Stimulated activated naive CD4-positive, alpha-beta T cell treated with Interleukin-2 at 50 U/mL for 16 hours (primary cell): ENCODE measurements around the gene USB1.
"Not testable (repeated sequence)": the region's sequence is repeated elsewhere in the genome, so short reads cannot be mapped to it uniquely, and the experiment has no call there.

Experiments
- DNase-seq: peaks from one replicate; lab custom pipeline; 2025; lab: John Stamatoyannopoulos, UW

Gene USB1

DNA sequence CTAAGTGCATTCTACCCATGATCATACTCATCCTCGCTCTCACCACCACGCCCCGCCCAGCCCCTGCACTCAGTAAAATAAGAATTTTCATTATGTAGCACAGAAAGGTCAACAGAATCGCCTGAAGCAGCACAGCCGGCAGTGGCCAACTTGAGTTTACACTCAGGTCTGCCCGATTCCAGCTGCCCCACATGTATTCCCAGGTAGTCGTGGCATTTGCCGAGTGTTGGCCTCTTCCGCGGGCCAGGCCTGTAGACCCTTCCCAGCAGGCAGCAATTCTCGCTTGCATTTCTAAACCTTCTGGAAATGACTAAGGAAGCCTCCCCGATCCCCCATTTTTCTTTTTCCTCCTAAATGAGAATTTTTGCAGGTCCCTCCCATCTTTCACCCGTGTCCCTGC, 30.9 kb upstream of the USB1 start:
- no peak for DNase-seq

DNA sequence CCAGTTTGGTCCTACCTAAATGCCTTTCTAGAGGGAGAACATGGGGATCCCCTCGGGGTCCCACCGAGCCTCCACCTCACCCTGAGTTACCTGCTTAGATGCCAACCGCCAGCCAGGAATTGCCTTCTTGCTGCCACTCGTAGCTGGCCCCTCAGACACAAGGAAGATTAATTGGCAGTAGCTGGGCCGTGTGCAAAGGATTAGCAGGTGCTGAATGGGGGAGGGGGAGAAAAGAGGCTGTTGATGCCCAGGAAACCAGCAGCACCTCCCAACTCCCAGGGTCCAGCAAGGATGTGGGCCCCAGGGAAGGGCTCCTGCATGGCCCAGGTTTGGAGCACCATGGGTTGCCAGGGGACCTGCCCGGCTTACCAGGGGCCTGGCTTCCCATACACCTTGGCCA, 30.2 kb upstream of the USB1 start, which contains the start of gene CNGB1:
CNGB1 (minus strand) TSS at position 159 of the 400 bp plus-strand sequence. CDS start 3,842 bp downstream, outside the sequence.
- DNase-seq = no peak

DNA sequence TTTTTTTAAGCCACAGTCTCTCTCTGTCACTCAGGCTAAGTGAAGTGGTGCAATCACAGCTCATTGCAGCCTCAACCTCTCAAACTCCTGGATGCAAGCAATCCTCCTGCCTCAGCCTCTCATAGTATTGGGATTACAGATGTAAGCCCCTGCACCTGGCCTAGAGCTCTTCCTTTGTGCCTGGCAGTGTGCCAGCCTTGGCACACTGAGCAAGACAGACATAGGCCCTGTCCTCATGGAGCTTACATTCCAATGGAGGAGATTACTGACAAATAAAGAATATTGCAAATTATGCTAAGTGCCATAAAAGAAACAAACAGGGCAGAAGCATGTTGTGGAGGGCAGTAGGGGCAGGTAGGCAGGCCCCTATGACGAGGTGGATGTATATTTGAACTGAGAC, 29.4 kb upstream of the USB1 start:
- DNase-seq = no peak

DNA sequence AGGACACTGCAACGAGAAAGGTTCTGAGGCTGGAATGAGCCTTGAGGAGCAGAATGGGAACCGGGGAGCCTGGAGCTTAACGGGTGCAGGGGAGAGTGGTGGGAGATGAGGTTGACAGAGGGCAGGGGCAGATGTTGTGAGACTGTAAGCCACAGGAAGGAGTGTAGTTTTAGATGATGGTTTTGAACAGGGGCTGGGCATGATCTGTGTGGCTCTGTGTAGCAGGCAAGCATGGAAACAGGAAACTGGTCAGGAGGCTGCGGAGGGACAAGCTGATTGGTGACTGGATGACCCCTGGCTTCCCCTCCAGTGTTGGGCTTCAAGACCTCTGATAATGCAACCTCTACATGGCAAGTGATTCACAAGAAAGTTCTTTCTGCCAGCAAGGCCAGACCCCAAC, 28.9 kb upstream of the USB1 start:
- no peak for DNase-seq

DNA sequence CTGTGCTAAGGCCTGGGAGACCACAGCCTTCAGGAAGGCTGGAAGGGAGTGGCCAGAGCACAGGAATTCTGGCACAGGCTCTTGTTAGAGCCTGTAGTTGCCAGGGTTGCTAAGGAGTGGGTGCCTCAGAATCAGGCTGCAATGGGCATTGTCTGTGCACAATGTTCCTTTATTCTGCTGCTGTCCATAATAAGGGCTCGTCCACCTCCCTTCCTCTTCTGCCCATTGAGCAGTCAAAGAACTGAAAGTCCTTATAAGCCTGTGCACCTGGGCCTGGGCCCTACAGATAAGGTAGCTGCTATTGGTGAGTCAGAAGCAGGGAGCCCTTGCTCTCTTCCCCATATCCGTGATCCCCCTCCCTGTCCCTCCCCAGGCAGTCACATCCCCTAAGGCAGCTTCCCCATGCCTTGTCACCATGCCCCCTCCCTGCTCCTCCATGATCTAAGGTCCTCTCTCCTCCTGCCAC, 24.8 kb upstream of the USB1 start:
- DNase-seq = no peak

DNA sequence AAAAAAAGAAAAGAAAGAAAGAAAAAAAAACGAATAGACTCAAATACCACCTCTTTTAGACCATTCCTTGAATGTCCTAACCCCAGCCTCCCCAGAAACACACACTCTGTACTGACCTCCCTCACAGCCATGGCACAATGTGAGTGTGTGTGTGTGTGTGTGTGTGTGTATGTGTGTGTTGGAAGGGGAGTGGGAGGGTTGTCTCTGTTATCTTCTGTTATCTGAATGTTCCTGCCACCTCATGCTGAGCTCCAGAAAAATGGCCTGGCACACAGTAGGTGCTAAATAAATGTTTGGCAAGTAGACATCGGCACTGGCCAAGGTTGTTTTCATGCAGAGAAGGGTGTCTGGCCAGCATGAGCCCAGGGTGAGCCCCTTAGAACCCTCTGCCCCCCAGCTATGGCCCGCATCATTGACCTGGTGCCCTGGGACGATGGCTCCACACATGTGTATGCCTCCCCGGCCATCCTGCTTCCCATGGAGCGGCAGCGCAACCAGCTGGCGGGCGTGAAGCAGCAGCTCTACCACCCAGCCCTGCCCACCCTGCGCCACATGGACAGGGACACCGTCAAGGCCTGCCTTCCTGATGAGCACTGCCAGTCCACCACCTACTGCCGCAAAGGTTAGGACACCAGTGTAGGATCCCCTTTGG, 23.7 kb upstream of the USB1 start:
- no peak for DNase-seq

DNA sequence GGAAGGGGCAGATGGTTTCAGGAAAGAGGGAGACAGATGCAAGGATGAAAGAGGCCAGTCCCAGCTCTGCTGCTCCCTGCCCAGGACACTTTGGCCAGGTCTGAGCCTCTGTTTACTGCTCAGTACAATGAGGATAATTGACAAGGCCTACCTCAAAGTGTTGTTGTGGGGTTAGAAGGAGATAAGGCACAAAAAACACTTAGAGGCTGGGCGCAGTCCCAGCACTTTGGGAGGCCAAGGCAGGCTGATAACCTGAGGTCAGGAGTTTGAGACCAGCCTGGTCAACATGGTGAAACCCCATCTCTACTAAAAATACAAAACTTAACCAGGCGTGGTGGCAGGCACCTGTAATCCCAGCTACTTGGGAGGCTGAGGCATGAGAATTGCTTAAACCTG, 23.1 kb upstream of the USB1 start:
- DNase-seq = not testable (repeated sequence)

DNA sequence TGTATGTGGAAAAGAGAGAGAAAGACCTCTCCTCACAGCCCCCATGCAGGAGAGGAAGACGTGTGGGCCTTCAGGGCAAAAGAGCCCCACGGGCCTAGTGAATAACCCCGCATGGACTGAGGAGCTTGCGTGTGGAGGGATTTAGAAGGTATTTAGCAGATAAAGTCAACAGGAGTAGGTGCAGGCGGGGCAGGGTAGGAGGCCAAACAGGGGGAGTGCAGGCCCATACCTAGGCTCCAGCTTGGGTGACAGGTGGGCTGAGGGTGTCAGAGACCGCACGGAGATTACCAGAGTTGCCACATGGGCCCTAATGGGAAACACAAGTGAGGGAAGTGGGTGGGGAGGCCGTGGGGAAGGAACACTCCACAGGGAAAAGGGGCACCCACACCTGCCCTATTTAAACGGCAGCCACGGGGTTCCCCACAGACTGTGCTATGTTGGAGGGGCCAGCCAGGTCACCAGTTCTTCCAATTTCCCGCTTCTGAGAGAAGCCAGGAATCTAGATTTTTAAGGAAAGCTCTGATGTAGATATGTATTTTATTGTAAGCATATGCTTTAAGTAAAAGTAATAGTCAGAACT, 22.1 kb upstream of the USB1 start:
- no peak for DNase-seq

DNA sequence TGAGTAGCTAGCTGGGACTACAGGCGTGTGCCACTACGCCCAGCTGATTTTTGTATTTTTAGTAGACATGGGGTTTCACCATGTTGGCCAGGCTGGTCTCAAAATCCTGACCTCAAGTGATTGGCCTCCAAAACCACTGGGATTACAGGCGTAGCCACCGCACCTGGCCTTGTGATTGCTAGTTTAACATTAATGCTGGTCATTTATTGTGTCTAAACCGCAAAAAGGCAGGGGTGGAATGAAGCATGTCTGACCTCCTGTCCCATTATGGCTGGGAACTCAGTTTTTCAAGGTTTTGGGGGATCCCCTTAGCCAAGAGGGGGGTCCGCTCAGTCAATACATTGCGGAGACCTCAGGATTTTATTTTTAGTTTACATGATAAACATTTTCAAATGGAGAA, 19.6 kb upstream of the USB1 start:
- DNase-seq = no peak

DNA sequence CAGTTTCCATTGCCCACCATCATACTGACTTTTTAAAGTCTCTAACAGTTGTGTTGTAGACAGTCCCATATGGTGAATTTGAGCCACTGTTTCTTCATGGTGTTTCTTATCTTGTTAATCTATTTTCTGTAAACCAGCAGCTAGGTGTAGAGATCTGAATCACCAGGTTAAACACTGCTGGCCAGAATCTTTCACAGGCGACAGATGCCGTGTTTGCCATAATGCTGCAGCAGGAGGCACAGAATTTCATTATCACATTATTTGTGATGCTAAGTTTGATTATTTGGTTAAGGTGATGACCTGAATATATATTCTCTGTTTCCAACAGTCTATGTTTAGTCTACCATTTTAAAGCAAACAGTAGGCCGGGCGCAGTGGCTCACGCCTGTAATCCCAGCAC, 18.8 kb upstream of the USB1 start:
- no peak for DNase-seq

DNA sequence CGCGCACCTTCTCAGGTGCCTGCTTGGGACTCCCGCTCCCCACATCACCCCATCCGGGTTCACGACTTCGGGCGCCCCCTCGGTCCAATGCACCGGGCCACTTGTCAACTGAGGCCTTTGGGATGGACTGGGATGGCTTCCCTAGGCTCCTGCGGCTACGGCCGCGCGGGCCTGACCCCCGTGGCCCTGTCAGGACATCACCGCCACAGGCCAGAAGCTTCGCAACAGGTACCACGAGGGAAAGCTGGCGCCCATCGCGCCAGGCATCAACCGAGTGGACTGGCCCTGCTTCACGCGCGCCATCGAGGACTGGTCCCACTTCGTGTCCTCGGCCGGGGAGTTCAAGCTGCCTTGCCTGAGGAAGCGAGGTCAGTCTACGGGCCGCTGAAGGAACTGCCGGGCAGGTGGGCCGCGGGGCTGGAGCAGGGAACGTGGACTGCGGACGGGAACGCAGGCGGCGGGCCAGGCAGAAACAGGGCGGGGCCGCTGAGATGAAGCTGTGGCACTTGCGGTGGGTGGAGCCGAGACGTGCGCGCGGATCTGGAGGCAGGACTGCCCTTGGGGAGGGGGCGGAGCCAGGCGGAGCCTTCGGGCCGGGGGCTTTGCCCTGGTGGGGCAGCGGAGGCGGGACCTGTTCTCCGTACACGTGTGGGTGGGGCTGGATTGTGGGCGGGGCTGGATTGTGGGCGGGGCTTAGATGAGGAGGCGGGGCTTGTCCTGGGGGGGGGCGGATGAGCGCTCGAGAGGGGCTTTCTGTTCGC, 16.6 kb upstream of the USB1 start:
- DNase-seq = peak; percentile 89

DNA sequence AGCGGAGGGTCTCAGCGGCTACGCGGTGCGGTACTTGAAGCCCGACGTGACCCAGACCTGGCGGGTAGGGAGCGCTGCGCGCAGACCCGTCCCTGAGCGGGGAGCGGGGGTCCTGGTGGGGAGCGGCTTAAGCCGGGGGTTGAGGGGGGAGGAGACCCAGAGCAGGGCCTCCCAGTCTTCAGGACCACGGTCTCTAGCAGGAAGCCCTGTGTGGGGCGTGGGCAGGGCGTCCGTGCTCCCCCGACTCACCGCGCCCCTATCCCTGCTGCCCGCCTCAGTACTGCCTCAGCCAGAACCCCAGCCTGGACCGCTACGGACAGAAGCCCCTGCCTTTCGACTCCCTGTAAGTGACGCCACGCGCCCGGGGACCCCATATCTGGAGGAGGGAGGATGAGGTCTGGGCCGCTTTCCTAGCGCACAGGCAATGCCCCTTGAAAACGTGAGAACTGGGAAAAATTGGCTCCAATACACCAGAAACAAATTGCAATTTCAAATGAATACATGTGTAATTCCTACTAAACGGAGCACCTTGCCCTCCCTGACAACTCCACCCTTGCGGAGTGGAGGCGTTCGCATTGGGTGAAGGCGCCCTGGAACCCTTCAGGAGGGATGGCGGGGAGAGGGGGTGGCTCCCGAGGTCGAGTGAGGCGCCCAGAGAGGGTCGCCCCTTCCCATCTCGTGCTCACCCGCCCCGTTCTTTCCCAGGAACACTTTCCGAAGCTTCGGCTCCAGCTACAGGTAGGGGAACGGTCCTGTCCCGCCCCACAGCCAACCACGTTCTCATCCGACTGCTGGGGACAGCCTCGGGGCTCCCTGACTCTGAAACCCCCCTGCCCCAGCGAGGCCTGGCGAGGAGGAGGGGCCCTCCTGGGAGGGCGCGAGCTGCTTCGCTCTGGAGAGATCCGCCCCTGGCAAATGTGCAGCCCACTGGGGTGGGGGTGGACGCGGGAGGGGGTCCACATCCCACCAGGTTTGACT, 15.7 kb upstream of the USB1 start:
- no peak for DNase-seq

DNA sequence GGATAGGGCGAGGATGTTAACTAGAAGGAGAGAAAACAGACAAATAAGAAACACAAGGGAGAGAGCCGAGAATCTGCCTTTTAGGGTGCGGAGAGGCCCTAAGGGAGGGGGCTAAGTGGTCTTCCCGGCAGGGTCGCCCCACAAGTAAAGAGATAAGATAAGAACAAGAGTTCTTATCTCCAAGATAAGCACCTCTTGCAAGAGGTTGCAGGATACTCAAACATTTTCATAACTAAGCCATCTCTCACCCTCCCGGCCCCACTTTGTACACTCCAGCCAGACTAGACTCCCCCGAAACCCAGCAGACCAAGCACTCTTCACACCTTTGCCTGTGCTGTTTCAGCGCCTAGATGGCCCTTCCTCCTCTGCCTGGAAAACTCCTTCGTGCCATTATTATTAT, 15.0 kb upstream of the USB1 start:
- no peak for DNase-seq

DNA sequence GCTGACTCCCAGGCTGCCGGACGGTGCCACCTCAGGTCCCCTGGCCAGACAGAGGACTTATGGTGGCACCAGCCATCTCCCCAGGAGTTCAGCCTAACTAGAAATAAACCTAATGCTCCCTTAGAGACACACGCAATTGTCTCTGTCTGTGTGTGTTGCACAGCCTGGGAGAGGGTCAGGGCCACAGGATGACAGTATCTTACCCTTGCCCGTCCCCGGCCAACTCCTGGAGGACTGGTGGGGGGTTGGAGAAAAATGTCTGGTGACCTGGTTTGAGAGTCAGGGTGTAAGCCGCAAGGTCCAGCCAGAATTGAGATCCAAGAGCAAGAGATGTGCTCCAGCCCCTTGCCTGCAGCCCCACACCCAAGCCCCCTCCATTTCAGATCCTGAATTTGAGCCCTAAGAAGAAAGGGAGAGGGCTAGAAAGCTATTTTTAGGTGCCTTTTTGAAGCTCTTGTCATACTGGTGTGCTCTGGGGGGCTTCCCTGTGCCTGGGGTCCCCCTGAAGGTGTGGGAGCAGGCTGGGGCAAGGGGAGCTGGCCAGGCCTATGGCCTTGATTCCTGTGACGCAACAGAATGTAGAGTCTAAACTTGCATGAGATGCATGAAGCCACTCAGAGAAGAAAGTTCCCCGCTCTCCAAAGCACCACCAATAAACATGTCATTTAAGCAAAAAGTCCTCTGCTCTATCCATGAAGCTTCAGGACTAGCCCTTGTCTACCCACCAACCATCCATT, 13.6 kb upstream of the USB1 start:
- no peak for DNase-seq

DNA sequence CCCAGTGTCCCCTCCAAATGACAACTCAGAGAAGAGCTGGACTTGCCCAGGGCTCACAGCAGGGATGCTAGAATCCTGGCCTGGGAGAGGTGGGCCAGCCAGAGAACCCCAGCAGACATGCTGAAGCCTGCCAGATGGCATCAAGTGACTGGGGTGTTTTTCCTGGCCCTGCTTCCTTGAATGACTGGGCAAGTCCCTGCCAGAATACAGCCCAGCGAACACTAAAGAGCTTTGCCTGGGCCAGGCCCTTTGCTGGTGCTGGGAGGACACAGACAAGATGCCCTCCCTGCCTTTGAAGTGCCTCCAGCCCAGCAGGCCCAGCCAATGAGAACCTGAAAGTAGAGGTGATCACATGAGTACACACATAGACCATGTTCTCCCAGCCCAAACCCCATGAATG, 12.3 kb upstream of the USB1 start:
- DNase-seq = no peak

DNA sequence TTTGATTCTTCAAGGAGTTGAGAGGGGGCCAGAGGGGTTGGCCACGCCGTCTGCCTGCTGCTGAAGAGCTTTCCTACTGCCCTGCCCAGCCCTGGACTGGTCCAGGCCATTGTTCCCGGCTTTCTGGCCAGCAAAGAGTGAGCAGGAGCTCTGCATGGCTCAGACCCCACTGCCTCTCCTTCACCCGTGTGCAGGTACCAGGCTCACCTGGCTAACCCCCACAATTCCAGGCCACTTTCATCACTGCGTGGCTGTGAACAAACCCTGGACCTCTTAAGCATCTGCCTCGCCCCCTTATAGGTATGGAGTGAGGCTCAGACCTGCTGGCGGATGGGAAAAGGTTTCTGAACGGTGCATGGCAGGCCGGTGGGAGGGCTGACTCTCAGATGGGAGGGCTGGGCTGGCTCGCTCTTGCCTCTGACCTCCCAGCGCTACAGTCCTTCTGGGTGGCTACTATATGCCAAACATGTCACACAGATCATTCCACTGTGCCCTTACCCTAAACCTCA, 9.6 kb upstream of the USB1 start:
- no peak for DNase-seq

DNA sequence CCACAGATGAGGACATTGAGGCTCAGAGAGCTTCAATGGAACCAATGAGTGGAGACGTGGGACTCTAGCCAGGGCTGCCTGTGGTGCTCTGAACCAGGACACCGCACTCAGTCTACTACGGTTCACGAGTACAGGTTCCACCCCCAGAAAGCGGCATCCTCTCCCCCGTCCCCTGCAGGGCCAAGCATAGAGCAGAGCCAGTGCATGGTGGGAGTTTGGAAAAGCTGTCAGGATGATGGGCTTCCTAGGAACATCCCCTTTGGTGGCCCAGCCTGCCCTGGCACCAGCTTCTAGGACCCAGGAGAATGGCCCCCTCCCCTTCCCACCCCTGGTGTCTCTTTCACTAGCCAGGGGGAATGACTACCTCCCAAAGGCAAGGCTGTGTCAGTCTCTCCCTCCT, 9.1 kb upstream of the USB1 start:
- no peak for DNase-seq

DNA sequence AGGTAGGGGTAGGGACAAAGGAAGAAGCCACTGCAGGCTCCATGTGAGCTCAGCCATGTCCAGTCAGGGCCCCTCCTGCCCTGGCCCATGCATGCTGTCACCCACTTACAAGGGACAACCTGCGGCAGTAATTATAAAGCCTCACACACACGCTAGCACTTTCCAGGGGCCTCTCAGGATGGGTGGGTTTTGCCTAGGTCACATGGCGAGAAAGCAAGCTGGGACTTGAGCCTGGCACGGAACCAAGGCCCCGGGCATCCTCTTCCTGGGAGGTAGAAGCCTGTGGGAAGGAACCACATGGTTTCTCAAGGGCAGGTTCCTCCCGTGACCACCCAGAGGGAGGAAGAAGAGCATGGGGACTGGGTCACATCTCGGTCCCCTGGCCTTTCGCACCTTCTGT, 7.8 kb upstream of the USB1 start:
- no peak for DNase-seq

DNA sequence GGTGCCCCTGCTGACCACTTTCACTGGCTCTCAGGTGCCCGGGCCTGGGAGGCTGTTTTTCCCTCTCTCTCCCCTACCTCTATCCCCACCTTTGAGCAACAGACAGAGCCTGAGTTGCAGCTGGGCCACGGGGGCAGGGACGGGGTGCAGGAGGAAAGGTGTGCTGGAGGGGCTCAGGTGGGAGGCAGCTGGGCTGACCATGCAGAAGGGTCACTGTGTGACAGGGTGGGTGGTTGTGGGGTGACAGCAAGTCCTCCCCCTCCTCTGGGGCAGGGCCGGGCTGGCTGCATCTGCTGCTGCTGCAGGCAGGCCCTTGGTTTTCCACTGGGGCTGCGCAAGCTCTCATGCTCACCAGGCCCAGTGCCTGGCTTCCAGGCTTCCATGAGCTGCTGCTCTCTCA, 7.3 kb upstream of the USB1 start:
- no peak for DNase-seq

DNA sequence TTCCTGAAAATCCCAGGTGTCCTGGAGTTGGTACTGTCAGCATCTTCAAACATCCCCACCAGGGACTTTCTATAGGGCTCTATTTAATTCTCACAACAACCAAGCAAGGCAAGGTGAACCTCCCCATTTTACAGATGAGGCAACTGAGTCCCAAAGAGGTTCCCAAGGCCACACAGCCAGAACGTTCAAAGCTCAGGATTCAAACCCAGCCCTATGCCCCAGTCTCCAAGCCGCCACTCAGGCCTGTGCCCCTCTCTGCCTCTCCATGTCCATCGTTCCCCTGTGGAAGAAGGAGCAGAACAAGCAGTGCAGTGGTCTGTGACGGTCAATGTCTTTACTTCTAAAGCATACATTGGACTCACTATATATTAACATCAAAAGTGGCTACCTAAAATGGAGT, 6.8 kb upstream of the USB1 start:
- DNase-seq = no peak

DNA sequence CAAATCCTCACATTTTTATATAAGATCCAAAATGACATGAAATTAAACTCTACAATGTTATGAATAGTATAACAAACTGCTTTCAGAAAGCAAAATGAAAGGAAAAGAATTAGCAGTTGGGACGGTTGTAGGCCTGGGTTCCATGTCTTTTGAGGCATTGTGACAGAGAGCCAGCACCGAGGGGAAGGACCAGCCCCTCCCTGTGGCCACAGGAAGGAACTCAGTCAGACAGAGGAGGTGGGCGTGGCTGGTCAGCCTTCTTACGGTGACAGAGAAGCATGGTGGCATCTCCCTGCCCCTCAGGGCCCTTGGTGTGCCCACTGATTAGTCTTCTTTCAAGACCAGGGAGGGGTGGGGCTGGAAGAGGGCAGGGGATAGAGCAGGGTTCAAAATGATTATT, 6.4 kb upstream of the USB1 start:
- peak; percentile 26 for DNase-seq
